HCT116 (cell line): ENCODE data around the gene ENTPD6. TPM values are rescaled to one million over a fixed set of nuclear protein-coding genes. Genes with fewer than 3 reads are reported as not detected.

Source experiments
- ATAC-seq: fragments of 200-7000 bp; cut with Tn5 transposase; 2 replicates; pipeline ENCODE4 v1.9.1; 2020; ENCODE audit warnings: mild to moderate bottlenecking, moderate library complexity
- BruUV-seq: library from RNA; stranded (reverse); fragments of 400-500 nt; replicated peaks from 2 replicates; lab custom pipeline; 2021; lab: Mats Ljungman, UMichigan
- CTCF ChIA-PET: fragments of 300-600 bp; sonication (Branson Sonifier 250); formaldehyde crosslinking; loops from one replicate; lab custom pipeline; 2021; ENCODE audit warnings: antibody characterized with exemption; lab: Charles Lee
- POLR2A ChIA-PET: fragments of 300-600, 350-600 bp; sonication (Branson Sonifier 250); formaldehyde crosslinking; loops from one replicate; lab custom pipeline; 2021; ENCODE audit warnings: antibody characterized with exemption; lab: Charles Lee
- RAD21 ChIA-PET, 2 experiments: fragments of 300-600 bp; sonication (Branson Sonifier 250); formaldehyde crosslinking; loops; one replicate each; lab custom pipeline; 2023; ENCODE audit warnings: low total read pairs in 2 of 2; ENCODE audit not compliant: uncharacterized antibody in 2 of 2, unreplicated experiment in 2 of 2, low non-redundant PET in 1 of 2; lab: Charles Lee
- DNase-seq: peaks from one replicate; pipeline ENCODE4 v3.0.0-alpha.2; 2010; ENCODE audit warnings: low read depth, low spot score
- H2AFZ ChIP-seq: fragments of 200-600 bp; shearing (Covaris generic), sonication (generic); 2 replicates; pipeline ENCODE4 v1.6.1; 2017; ENCODE audit warnings: low read depth, mixed run types, mixed read lengths, antibody characterized with exemption, low read length; ENCODE audit not compliant: poor library complexity, severe bottlenecking
- H3K27ac ChIP-seq: 2 replicates; pipeline ENCODE4 v1.5.1; 2012; ENCODE audit warnings: low read depth, low read length
- H3K27me3 ChIP-seq: fragments of 200-600 bp; sonication (generic); 2 replicates; pipeline ENCODE4 v1.6.1; 2016; ENCODE audit warnings: mixed run types, low read length, mixed read lengths; ENCODE audit not compliant: insufficient read depth
- H3K36me3 ChIP-seq, 2 experiments: fragments of 200-500 bp in 1 of 2; fragments of 200-600 bp in 1 of 2; sonication (Bioruptor generic) in 1 of 2; sonication (generic) in 1 of 2; 2 replicates each; pipeline versions ENCODE4 v1.5.1 to v1.6.1; 2014 to 2016; ENCODE audit warnings: low read length in 2 of 2, inconsistent platforms in 1 of 2, mixed read lengths in 1 of 2, mixed run types in 1 of 2; ENCODE audit not compliant: insufficient read depth in 2 of 2, control insufficient read depth in 1 of 2
- H3K4me1 ChIP-seq, 2 experiments: fragments of 200-600 bp in 1 of 2; sonication (generic) in 1 of 2; 2 replicates each; pipeline versions ENCODE4 v1.5.1 to v1.6.1; 2012 to 2017; ENCODE audit warnings: low read length in 2 of 2, inconsistent platforms in 1 of 2, mild to moderate bottlenecking in 1 of 2, mixed read lengths in 1 of 2, mixed run types in 1 of 2, moderate library complexity in 1 of 2; ENCODE audit not compliant: insufficient read depth in 2 of 2, control insufficient read depth in 1 of 2
- H3K4me2 ChIP-seq: fragments of 200-600 bp; sonication (generic); 2 replicates; pipeline ENCODE4 v1.6.1; 2017; ENCODE audit warnings: mixed run types, low read length, mixed read lengths
- H3K4me3 ChIP-seq, 2 experiments: fragments of 200-600 bp in 1 of 2; sonication (generic) in 1 of 2; replicated peaks in 1 of 2; 2 replicates each; pipeline ENCODE4 v1.5.1; 2011 to 2016; ENCODE audit warnings: low read length in 2 of 2, control low read depth in 1 of 2, low read depth in 1 of 2, mild to moderate bottlenecking in 1 of 2, mixed read lengths in 1 of 2, mixed run types in 1 of 2
- H3K79me2 ChIP-seq: fragments of 200-600 bp; sonication (generic); 2 replicates; pipeline ENCODE4 v1.6.1; 2017; ENCODE audit warnings: mild to moderate bottlenecking, mixed run types, low read length, moderate library complexity, mixed read lengths; ENCODE audit not compliant: insufficient read depth
- H3K9ac ChIP-seq: fragments of 200-600 bp; sonication (generic); 2 replicates; pipeline ENCODE4 v1.6.1; 2016; ENCODE audit warnings: low read length, mixed read lengths
- H3K9me2 ChIP-seq: fragments of 200-600 bp; sonication (generic), shearing (Covaris generic); 2 replicates; pipeline ENCODE4 v1.6.1; 2017; ENCODE audit warnings: mixed run types, mild to moderate bottlenecking, moderate library complexity; ENCODE audit not compliant: insufficient read depth
- H3K9me3 ChIP-seq, 2 experiments: fragments of 200-500 bp in 1 of 2; fragments of 200-600 bp in 1 of 2; sonication (Bioruptor generic) in 1 of 2; sonication (generic) in 1 of 2; 2 replicates each; pipeline ENCODE4 v1.6.1; 2014 to 2017; ENCODE audit warnings: low read length in 2 of 2, mixed read lengths in 2 of 2, inconsistent platforms in 1 of 2, low read depth in 1 of 2, mild to moderate bottlenecking in 1 of 2, mixed run types in 1 of 2, moderate library complexity in 1 of 2; ENCODE audit not compliant: control insufficient read depth in 1 of 2, insufficient read depth in 1 of 2
- H4K20me1 ChIP-seq: fragments of 200-600 bp; sonication (generic), shearing (Covaris generic); 2 replicates; pipeline ENCODE4 v1.6.1; 2017; ENCODE audit warnings: mixed run types, mild to moderate bottlenecking, moderate library complexity; ENCODE audit not compliant: insufficient read depth
- POLR2AphosphoS5 ChIP-seq: IDR thresholded peaks from 2 replicates; pipeline ENCODE4 v1.6.1; 2011; ENCODE audit warnings: mild to moderate bottlenecking, low read depth, low read length, moderate library complexity
- TCF7L2 ChIP-seq: IDR thresholded peaks from 2 replicates; pipeline ENCODE4 v1.7.0; 2011; ENCODE audit warnings: borderline replicate concordance, inconsistent platforms; ENCODE audit not compliant: insufficient read depth, insufficient read length; ENCODE audit errors: extremely low read depth
- YY1 ChIP-seq: IDR thresholded peaks from 2 replicates; pipeline ENCODE4 v1.6.1; 2011; ENCODE audit warnings: low read length, low read depth, moderate library complexity, mild to moderate bottlenecking; ENCODE audit not compliant: insufficient replicate concordance; ENCODE audit errors: extremely low read depth
- ZNF274 ChIP-seq: fragments of 200-500 bp; sonication (Bioruptor generic); IDR thresholded peaks from 2 replicates; pipeline ENCODE4 v1.6.1; 2014; ENCODE audit warnings: mild to moderate bottlenecking, low read depth, low read length, inconsistent platforms
- intact Hi-C: fragments of 100-400 bp; cut with micrococcal nuclease; formaldehyde crosslinking; loops from 2 replicates; pipeline ENCODE4 v1.10.0; 2022
- total RNA-seq: library from RNA; stranded (reverse); gene quantifications from one replicate; pipeline ENCODE4 v1.2.1, GENCODE V29; 2021; ENCODE audit not compliant: unreplicated experiment
- TF ChIP-seq, protein P1 (sequence below): IDR thresholded peaks from 2 replicates; pipeline ENCODE4 v1.6.1; 2012

The ENTPD6 gene
- total RNA-seq, 1 experiment from 2014 or later = 89.2 TPM

DNA sequence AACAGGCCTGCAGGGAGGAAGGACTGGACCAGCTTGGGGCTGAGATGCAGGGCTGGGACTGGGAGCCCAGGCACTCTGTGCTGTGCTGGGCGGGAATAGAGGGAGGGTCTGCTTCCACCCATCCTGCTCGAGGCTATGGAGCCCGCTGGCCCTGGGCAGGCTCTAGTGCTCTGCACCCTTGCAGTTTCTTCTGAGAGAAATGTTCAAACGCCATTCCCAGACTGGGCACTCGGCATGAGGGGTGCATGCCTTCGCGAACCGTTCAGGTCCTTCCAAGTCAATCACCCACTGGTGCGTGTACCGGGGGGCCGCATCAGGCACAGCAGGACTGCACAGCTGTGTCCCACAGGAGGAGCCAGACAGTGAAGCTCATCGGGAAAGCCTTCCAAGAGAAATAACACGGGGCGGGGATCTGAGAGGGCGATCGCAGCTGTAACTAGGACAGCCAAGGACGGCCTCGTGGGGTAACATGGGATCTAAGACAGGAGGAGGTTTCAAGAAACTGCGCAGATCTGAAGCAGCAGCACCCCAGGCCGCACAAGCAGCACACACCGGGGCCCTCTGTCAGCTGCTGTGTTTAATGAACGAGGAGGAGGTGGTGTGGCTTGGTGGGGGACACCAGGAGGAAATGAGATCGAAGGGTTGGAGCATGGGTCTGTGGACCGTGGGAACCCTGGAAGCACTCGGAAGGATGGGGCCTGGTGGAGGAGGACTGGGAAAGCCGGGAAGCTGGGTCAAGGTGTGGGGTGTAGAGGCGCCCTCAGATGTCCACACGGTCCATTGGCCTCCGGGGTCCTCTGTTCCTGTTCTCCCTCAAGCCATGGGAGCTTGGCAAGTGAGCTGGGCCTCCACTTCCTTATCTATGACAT, 26.3 kb downstream of the ENTPD6 start:
- ChIA-PET POLR2A (interaction anchor here (1.5 to 1.7 kb wide), 2 partner anchors 13 to 26 kb away, joined by 3 to 4 read pairs; partner anchors contain the start of gene PYGB), RAD21 (no interaction called here), CTCF (interaction anchor here (1.4 kb wide), 1 partner anchor 228 kb away, joined by 3 read pairs; no protein-coding TSS in a partner anchor)
- Histone ChIP-seq H3K4me1 (peaks cover 17 to 25% of the 10 kb centered on the region in 2 experiments), H3K9ac (0 out of 2 replicates have a peak overlapping the region, but pooled peaks have one; percentile 45), H3K27me3 (no peaks in the 10 kb centered on the region), H2AFZ (no peak overlapping the region), H3K4me3 (no peak overlapping the region), H3K27ac (peak overlapping the region; percentile 53; the same call in 1 of the 2 replicates), H3K36me3 (peaks cover 8% of the 10 kb centered on the region in 2 experiments; a peak in 3 of 4 replicates), H3K9me2 (no peaks in the 10 kb centered on the region), H3K4me2 (peak overlapping the region; percentile 80; the same call in 1 of the 2 replicates), H4K20me1 (no peaks in the 10 kb centered on the region), H3K79me2 (no peaks in the 10 kb centered on the region), H3K9me3 (no peaks in the 10 kb centered on the region)
- TF ChIP-seq, protein P1, sequence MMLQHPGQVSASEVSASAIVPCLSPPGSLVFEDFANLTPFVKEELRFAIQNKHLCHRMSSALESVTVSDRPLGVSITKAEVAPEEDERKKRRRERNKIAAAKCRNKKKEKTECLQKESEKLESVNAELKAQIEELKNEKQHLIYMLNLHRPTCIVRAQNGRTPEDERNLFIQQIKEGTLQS = no peak
- TF ChIP-seq POLR2AphosphoS5 = no peak
- no peak for TF ChIP-seq ZNF274
- no peak for TF ChIP-seq TCF7L2
- no peak for TF ChIP-seq YY1
- intact Hi-C loops = no loop called here
- no TSS peak for BruUV-seq
- no peak for DNase-seq
- no peak for ATAC-seq
